HL-60/S4 (cell line): ENCODE measurements around the gene RMND5B.
"Not testable (repeated sequence)": the region's sequence is repeated elsewhere in the genome, so short reads cannot be mapped to it uniquely, and the experiment has no call there.

Source experiments
- in situ Hi-C: fragments of 300-500 bp; cut with MboI; formaldehyde crosslinking; loops from 2 replicates; pipeline ENCODE4 v1.14.3; 2022; ENCODE audit warnings: low sequenced_read_pairs

Gene RMND5B

DNA sequence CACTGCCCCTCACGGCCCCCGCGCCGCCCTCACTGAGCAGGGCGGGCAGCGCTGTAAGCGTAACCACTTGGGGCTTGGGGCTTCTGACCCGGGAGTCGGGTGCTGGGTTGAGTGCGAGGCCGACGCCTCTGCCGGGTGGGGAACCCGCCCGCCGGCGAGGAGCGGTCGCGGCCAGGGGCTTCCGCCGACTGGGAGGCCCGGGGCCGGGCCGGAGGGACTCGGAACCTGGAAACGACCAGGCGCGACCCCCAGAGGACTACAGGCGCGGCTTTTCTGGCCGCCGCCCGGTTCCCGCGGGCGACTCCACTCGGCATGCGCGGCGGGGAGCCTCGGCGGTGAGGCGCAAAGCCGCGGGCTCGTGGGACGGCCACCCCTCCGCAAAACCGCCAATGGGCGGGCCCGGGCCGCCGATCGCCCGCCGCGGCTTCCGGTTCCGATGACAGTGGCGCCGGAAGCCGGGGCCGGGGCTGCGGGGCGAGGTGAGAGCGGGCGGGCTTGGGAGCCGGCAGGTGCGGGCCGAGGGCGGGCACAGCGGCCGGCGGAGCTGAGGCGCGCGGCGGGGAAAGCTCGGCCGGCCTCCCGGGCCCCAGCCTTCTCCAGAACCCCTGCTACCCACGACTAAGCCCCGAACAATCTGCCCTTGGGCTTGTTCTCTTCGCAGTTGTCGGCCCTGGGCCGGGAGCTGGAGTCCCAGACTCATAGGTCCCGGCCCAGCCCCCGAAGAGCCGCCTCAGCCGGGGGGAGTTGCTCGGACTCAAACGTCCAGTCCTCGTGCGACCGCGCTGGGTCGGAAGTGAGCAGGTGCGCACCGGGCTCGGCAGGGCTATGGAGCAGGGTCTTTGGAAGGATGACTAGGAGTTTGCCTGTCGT lies at the start of gene RMND5B:
Gene RMND5B, plus strand, starts transcription at position 439 of the 870 bp plus-strand sequence. CDS start 7,106 bp downstream, outside the sequence.
- in situ Hi-C loops = no loop called here

DNA sequence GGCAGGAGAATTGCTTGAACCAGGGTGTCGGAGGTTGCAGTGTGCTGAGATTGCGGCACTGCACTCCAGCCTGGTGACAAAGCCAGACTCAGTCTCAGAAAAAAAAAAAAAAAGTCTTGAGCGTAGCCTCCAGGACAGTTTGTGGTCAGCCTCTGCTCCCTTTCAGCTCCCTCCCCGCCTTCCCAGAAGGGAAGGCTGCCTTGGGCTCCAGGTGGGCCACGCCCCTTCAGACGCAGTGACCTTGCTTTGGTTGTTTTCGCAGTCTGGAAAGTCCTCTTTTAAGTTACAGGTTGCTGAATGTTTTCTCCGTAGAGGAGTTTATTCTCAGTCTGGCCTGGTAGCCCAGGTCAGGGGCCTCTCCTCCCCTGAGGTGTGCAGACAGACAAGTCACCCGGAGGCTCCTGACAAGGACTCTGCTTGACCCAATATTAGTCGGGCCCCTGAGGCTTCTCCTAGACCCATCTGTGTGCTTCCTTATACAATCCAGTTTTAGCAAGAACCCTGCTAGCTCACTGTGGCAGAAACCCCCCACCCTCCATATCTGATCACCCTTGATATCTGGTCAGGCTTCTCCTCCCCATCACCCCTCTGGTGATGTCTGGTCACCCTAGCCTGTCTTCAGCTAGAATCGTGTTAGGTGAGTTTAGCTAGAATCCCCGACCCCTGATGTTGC lies 49.1 kb upstream of the RMND5B start:
- in situ Hi-C loops = no loop called here

DNA sequence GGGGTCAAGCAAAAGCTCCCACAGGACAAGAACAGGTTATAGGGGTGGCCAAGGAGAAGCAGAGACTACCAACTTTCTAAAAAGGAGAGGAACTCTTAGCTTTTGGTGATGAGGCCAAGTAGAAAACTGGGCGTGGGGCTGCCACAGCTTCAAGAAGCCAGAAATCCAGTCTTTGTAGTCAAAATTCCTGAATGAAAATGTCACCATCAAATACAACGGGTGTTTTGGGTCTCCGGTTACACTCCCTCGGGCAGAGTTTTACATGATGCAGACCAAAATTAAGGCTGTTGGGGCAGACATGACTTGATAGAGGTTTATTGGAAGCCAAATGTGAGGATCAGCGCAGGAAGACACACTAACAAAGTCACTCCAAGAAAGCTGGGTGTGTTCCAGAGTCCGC lies 46.9 kb upstream of the RMND5B start:
- in situ Hi-C loops = no loop called here

- in situ Hi-C loops = no loop called here
Measured at GRCh38 chr5:178085316-178085715, 45.5 kb upstream of the RMND5B start.

DNA sequence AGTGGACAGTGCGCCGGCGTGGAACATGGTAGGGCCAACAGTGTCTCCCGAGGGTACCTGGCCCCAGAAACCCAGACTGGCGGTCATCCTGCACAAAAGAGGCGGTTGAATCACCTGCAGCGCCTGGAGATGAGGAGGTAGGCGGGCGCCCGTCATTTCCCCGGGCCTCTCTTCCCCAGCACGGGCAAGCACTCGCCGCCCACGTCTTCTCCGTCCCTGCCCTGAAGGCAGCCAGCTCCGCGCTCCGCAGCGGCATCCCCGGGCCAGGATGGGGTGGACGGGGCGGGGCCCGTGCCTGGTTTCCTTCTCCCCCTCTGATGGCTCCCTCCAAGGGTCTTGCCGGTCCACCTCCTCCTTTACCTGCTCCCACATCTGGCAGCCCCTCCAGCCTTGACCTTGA lies 44.5 kb upstream of the RMND5B start:
- in situ Hi-C loops = no loop called here

- in situ Hi-C loops = not testable (repeated sequence)
Measured at GRCh38 chr5:178087199-178087598, 43.6 kb upstream of the RMND5B start.

DNA sequence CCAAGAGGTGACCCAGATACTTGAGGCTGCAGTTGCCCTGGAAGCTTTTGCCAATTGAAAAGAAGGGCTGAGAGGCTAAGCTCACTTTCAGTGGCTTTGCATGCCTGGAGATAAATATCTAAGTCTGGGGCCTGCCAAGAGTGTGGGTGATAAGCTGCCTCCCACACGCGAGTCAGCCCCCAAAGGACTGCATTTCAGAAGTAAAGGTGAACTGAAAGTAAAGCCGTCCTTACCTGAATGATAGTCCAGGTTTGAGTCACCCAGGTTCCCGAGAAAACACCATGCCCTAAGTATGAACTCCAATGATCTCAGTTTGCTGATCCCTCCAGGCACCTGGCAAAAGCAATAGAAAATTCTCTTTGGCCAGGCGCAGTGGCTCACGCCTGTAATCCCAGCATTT lies 40.0 kb upstream of the RMND5B start:
- in situ Hi-C loops = no loop called here

GRCh38 chr5:178093134-178093533 lies 37.7 kb upstream of the RMND5B start:
- in situ Hi-C loops = no loop called here

DNA sequence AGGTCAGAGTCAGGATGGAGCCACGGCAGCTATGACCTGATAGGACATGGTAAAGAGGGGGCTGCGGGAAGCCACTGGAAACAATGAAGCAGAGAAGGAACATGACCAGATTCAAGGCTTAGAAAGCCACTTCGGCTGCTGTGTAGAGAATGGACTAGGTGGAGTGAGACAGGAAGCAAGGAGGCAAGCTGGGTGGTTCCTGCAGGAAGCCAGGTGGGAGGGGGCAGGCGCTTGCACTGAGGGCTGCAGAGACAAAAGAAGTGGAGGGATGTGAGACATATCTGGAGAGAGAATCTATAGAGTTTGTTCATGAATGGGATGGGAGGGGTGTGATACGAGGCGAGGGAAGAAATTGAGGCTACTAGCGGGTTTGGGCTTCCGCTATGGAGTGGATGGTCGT lies 36.5 kb upstream of the RMND5B start:
- in situ Hi-C loops = no loop called here

DNA sequence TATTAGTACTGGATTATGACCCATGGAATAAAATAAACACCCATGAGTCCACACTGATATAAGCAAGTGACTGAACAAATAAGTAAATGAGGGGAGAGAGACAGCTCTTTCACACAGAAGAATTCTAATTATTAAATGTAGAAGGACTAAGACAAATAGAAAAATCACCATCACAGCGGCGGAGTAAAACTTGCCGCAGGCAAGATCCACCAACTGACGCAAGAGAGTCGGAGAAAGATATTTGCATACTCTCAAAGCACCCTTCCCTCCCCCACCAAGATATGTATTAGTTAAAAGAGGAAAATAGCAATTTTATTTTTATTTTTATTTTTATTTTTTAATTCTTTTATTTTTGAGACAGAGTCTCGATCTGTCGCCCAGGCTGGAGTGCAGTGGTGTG lies 32.1 kb upstream of the RMND5B start:
- in situ Hi-C loops = no loop called here

DNA sequence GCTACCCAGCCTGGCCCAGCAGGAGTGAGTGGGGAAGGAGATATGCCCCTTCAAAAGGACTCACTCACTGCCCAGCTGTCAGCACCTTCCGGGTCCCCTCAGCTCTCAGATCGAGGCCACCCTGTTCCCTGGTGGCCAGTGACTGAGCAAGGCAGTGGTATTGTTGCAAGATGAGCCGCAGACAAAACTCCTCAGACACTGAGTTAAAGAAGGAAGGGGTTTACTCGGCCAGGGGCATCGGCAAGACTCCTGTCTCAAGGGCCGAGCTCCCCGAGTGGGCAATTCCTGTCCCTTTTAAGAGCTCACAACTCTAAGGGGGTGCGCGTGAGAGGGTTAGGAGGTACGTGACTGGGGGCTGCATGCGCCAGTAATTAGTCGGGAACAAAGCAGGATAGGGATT lies 27.2 kb upstream of the RMND5B start:
- in situ Hi-C loops = no loop called here

- in situ Hi-C loops = no loop called here
Measured at GRCh38 chr5:178104492-178104891, 26.3 kb upstream of the RMND5B start.

GRCh38 chr5:178106086-178106485 lies 24.7 kb upstream of the RMND5B start:
- in situ Hi-C loops = no loop called here

DNA sequence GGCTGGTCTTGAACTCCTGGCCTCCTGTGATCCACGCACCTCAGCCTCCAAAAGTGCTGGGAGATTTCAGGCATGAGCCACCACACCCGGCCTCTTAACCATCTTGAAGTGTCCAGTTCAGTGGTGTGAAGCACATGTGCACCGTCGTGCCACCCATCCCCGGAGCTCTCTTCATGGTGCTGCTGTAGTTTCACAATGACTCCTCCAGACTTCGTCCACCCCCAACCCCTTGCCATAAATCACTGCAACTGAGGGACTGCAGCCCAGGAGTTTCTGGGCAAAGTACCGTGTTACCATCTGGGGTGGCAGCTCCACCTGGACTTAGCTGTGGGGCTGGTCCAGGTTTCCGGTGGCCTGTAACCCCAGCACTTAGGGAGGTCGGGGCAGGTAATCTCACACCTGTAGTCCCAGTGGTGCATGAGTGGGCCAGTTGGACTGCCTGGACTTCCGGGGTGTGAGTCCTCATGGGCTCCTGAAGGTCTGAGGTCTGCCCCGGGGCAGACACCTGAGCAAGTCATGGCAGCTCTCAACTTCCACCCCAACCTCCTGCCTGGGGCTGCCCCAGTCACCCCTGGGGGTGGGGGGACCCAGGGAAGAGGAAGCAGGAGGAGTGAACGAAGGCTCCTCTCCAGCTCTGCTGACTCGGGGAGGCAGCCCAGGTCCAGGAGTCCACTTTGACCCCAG lies 24.1 kb upstream of the RMND5B start:
- in situ Hi-C loops = no loop called here

DNA sequence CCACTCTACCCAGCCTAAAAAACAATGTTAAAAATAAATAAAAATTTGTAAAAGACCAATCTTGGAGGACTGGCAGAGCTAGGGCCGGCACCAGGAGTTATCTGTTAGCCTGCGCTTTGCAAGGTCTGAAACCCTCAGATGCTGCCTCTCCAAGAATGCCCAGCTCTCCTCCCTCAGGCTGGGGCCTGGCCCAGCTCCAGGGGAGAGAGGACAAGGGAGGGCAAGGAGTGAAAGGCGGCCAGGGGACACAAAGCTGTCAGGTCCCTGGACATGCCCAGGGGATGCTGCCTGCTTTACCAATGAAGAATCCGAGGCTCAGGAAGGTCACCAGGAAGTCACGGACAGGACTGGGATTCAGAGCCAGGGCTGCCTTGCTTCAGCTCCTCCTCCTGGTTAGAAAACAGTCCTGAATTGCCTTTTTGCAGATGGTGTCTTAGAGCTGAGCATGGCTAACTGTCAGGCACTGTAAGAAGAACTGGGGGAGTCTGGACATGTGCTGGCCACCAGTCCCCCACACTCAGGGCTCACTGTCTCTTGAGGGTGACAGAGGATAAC lies 23.0 kb upstream of the RMND5B start:
- in situ Hi-C loops = no loop called here

GRCh38 chr5:178108446-178108845 lies 22.4 kb upstream of the RMND5B start:
- in situ Hi-C loops = no loop called here

DNA sequence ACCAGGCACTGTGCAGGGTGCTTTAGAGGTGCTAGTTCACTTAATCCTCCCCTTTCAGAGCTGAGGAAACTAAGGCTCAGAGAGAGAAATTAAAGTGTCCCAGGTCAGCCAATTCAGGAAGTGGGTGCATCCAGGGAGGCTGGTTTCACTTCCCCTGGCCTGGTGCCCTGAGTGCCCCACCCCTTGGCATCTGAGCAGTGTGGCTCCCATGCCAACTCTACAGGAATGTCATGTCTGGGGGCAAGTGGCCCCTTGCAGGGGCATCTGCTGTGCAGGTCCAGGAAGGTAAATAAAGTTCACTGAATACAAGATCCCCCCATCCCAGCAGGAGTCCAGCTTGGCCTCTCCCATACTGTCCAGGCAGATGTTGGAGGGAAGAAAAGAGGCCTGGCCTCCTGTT lies 21.8 kb upstream of the RMND5B start:
- in situ Hi-C loops = no loop called here

DNA sequence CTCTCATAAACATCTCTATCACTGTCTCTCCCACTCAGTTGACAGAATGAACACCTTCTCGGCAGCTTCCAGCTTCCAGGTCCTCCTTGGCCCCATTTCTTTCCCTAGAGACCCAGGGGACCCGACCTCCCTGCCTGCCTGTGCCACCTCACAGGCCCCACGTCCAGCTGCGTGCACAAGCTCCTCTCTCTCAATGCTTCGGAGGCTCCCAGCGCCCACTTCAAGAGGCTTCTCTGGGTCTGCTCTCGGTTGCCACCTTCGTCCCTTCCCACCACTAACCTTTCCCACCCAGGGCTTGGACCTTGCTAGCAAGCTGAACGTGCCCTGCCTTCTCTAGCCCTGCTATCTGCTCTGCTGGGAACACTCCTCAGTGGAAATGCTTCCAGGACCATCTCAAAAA lies 20.3 kb upstream of the RMND5B start:
- in situ Hi-C loops = no loop called here

DNA sequence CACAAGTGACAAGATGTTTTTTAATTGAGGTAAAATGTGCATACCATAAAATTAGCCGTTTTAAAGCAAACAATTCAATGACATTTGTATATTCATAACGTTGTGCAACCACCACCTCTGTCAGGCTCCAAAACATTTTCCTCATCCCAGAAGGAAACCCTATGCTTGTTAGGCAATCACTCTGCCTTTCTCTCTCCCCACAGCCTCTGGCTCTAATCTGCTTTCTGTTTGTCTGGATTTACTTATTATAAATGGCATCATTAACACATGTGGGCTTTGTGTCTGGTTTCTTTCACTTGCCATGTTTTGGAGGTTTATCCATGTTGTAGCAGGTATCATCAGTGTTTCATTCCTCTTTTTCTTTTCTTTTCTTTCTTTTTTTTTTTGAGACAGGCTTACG lies 18.9 kb upstream of the RMND5B start:
- in situ Hi-C loops = no loop called here

DNA sequence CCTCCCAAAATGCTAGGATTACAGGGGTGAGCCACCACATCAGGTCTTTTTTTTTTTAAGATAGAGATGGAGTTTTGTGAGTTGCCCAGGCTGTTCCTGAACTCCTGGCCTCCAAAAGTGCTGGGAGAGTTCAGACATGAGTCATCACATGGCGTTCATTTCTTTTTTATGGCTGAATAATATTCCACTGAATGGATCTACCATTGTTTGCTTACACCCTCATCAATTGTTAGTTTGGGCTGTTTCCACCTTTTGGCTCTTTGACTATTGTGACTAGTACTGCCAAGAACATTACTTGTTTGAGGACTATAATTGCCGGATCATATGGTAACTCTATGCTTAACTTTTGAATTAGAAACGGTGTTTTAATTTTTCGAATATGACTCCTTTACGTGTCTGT lies 18.3 kb upstream of the RMND5B start:
- in situ Hi-C loops = no loop called here

DNA sequence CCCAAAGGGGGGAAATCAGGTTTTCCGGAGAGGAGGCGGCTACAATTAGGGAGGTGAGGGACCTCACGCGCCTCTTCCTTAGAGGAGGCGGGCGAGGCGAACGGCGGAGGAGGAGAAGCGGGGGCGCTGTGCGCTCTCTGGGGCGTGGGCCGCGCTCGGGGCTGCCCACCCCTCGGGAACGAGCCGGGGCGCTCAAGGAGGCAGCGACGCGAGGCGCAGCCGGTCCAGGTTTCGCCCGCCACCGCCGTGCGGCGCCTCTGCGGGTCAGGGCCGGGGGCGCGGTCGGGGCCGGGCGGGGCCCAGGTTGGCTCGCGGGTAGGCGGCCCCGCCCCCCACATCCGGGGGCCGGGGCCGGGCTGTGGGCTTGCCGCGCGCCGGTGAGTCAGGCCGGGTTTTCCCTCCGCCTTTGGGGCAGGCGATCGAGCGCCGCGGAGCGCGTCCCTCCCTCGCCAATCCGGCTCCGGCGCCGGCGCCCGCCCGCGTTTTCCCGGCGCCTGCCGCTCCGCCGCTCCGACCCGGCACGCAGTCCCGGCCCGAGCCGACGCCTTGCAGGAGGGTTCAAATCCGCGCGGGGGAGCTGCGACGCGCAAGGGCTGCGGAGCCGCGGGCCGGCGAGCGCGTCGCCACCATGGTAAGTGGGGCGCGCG lies 17.6 kb upstream of the RMND5B start, which contains the start of gene N4BP3:
Gene N4BP3, plus strand, starts transcription at position 392 of the 647 bp plus-strand sequence. CDS start 6,052 bp downstream, outside the sequence.
- in situ Hi-C loops = no loop called here
